Astrocyte (in vitro differentiated cells and primary cell): ENCODE data around the gene CIDEC.

ENCODE experiments used
- CTCF ChIP-seq: IDR thresholded peaks from 2 replicates; pipeline ENCODE4 v1.5.1; 2011; ENCODE audit warnings: low read depth, mild to moderate bottlenecking, inconsistent platforms, low read length, moderate library complexity; ENCODE audit not compliant: insufficient read depth
- EZH2 ChIP-seq: IDR thresholded peaks from 2 replicates; pipeline ENCODE4 v1.6.1; 2012; ENCODE audit warnings: mild to moderate bottlenecking, low read length, inconsistent platforms; ENCODE audit not compliant: insufficient read depth

- TF ChIP-seq CTCF (no peak), EZH2 (no peak)
Measured at GRCh38 chr3:9914559-9915253, 34.7 kb upstream of the CIDEC start.
